Measurements from ENCODE around the gene SLC38A1.
"Not testable (repeated sequence)": the region's sequence is repeated elsewhere in the genome, so short reads cannot be mapped to it uniquely, and the experiment has no call there.

Gene SLC38A1

GRCh38 chr12:46253544-46254162 is 15.2 kb downstream of the SLC38A1 start:
- Histone ChIP-seq H3K4me3 (ENCODE audit: low read depth in 1 of 2, low read length in 2 of 2) (no peak overlapping the region), H4K20me1 (ENCODE audit: insufficient read depth, low read length) (no peaks in the 10 kb centered on the region), H2AFZ (ENCODE audit: low read depth, low read length) (no peak overlapping the region), H3K4me2 (ENCODE audit: insufficient read depth, low read length) (no peak overlapping the region), H3K4me1 (ENCODE audit: insufficient read depth, low read length) (no peaks in the 10 kb centered on the region), H3K9me3 (ENCODE audit: insufficient read depth, low read length, severe bottlenecking) (peaks cover 2% of the 10 kb centered on the region), H3K27ac (ENCODE audit: low read length) (no peak overlapping the region), H3K27me3 (ENCODE audit: insufficient read depth, low read length, poor library complexity) (no peaks in the 10 kb centered on the region), H3K9ac (ENCODE audit: low read depth, low read length) (no peak overlapping the region), H3K36me3 (ENCODE audit: insufficient read depth, low read length) (0 out of 2 replicates have a peak, but pooled peaks cover 2% of the 10 kb centered on the region), H3K79me2 (ENCODE audit: insufficient read depth, low read length) (no peaks in the 10 kb centered on the region; the same call in 1 of the 2 replicates)
- ATAC-seq (ENCODE audit: insufficient read depth, low read depth) (no peak), DNase-seq (no peak)
- TF ChIP-seq EZH2 (IDR thresholded peaks at IDR 0.05; ENCODE audit: borderline replicate concordance, low read depth, low read length, severe bottlenecking) = no peak
- TF ChIP-seq, protein P1, sequence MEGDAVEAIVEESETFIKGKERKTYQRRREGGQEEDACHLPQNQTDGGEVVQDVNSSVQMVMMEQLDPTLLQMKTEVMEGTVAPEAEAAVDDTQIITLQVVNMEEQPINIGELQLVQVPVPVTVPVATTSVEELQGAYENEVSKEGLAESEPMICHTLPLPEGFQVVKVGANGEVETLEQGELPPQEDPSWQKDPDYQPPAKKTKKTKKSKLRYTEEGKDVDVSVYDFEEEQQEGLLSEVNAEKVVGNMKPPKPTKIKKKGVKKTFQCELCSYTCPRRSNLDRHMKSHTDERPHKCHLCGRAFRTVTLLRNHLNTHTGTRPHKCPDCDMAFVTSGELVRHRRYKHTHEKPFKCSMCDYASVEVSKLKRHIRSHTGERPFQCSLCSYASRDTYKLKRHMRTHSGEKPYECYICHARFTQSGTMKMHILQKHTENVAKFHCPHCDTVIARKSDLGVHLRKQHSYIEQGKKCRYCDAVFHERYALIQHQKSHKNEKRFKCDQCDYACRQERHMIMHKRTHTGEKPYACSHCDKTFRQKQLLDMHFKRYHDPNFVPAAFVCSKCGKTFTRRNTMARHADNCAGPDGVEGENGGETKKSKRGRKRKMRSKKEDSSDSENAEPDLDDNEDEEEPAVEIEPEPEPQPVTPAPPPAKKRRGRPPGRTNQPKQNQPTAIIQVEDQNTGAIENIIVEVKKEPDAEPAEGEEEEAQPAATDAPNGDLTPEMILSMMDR (IDR thresholded peaks at IDR 0.05; ENCODE audit: borderline replicate concordance, extremely low read depth, low read length, poor library complexity, severe bottlenecking) = no peak

- H3K4me2 ChIP-seq (ENCODE audit: insufficient read depth, low read length); H4K20me1 ChIP-seq (ENCODE audit: insufficient read depth, low read length); H3K79me2 ChIP-seq (ENCODE audit: insufficient read depth, low read length); H3K36me3 ChIP-seq (ENCODE audit: insufficient read depth, low read length); H3K27ac ChIP-seq (ENCODE audit: low read length); H3K4me1 ChIP-seq (ENCODE audit: insufficient read depth, low read length); H3K27me3 ChIP-seq (ENCODE audit: insufficient read depth, low read length, poor library complexity); H3K4me3 ChIP-seq (ENCODE audit: low read depth in 1 of 2, low read length in 2 of 2); ATAC-seq (ENCODE audit: insufficient read depth, low read depth); H2AFZ ChIP-seq (ENCODE audit: low read depth, low read length); H3K9ac ChIP-seq (ENCODE audit: low read depth, low read length); H3K9me3 ChIP-seq (ENCODE audit: insufficient read depth, low read length, severe bottlenecking); DNase-seq: not testable (repeated sequence)
Measured at GRCh38 chr12:46251994-46252393, 16.8 kb downstream of the SLC38A1 start.

DNA sequence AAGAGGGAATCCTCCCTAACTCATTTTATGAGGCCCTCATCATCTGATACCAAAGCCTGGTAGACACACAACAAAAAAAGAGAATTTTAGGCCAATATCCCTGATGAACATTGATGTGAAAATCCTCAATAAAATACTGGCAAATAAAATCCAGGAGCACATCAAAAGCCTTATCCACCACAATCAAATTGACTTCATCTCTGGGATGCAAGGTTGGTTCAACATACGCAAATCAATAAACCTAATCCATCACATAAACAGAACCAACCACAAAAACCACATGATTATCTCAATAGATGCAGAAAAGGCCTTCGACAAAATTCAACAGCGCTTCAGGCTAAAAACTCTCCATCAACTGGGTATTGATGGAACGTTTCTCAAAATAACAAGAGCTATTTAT is 18.9 kb downstream of the SLC38A1 start:
- H3K4me2 ChIP-seq (ENCODE audit: insufficient read depth, low read length); H3K9ac ChIP-seq (ENCODE audit: low read depth, low read length); ATAC-seq (ENCODE audit: insufficient read depth, low read depth); H2AFZ ChIP-seq (ENCODE audit: low read depth, low read length); H4K20me1 ChIP-seq (ENCODE audit: insufficient read depth, low read length); H3K27me3 ChIP-seq (ENCODE audit: insufficient read depth, low read length, poor library complexity); DNase-seq; H3K4me3 ChIP-seq (ENCODE audit: low read depth in 1 of 2, low read length in 2 of 2); H3K27ac ChIP-seq (ENCODE audit: low read length); H3K36me3 ChIP-seq (ENCODE audit: insufficient read depth, low read length); H3K9me3 ChIP-seq (ENCODE audit: insufficient read depth, low read length, severe bottlenecking); H3K79me2 ChIP-seq (ENCODE audit: insufficient read depth, low read length); H3K4me1 ChIP-seq (ENCODE audit: insufficient read depth, low read length): not testable (repeated sequence)

DNA sequence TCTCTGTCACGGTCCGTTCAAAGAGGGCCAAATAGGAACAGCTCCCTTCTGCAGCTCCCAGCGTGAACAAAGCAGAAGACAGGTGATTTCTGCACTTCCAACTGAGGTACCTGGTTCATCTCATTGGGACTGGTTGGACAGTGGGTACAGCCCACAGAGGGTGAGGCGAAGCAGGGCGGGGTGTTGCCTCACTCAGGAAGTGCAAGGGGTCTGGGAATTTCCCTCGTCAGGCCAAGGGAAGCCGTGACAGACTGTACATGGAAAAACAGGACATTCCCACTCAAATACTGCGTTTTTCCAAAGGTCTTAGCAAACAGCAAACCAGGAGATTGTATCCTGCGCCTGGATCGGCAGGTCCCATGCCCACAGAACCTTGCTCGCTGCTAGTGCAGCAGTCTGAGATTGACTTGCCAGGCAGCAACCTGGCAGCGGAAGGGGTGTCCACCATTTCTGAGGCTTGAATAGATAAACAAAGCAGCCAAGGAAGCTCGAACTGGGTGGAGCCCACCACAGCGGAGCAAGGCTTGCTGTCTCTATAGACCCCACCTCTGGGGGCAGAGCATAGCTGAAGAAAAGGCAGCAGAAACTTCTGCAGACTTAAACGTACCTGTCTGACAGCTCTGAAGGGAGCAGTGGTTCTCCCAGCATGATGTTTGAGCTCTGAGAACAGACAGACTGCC is 22.7 kb downstream of the SLC38A1 start:
- Histone ChIP-seq H3K9ac (ENCODE audit: low read depth, low read length) (no peak overlapping the region), H2AFZ (ENCODE audit: low read depth, low read length) (no peak overlapping the region), H3K27ac (ENCODE audit: low read length) (no peak overlapping the region), H3K27me3 (ENCODE audit: insufficient read depth, low read length, poor library complexity) (no peaks in the 10 kb centered on the region), H3K4me1 (ENCODE audit: insufficient read depth, low read length) (no peaks in the 10 kb centered on the region), H3K4me2 (ENCODE audit: insufficient read depth, low read length) (no peak overlapping the region), H4K20me1 (ENCODE audit: insufficient read depth, low read length) (no peaks in the 10 kb centered on the region), H3K79me2 (ENCODE audit: insufficient read depth, low read length) (0 out of 2 replicates have a peak, but pooled peaks cover 4% of the 10 kb centered on the region), H3K36me3 (ENCODE audit: insufficient read depth, low read length) (no peaks in the 10 kb centered on the region; the same call in 1 of the 2 replicates), H3K4me3 (ENCODE audit: low read depth in 1 of 2, low read length in 2 of 2) (no peak overlapping the region), H3K9me3 (ENCODE audit: insufficient read depth, low read length, severe bottlenecking) (peaks cover 4% of the 10 kb centered on the region)
- ATAC-seq (ENCODE audit: insufficient read depth, low read depth) = no peak
- no peak for TF ChIP-seq EZH2 (IDR thresholded peaks at IDR 0.05; ENCODE audit: borderline replicate concordance, low read depth, low read length, severe bottlenecking)
- TF ChIP-seq, protein P1 (IDR thresholded peaks at IDR 0.05; ENCODE audit: borderline replicate concordance, extremely low read depth, low read length, poor library complexity, severe bottlenecking) = no peak
- no peak for DNase-seq
